Upper lobe of left lung (tissue), 6 donors: ENCODE measurements around the gene CA10. TPM values are rescaled to one million over a fixed set of nuclear protein-coding genes. Genes with fewer than 3 reads are reported as not detected.

ENCODE experiments used
- ATAC-seq, 2 donors: fragments of 200-7000 bp; cut with Tn5 transposase; one replicate each; pipeline ENCODE4 v1.9.1; 2022; ENCODE audit warnings: mild to moderate bottlenecking in 2 of 2, moderate library complexity in 2 of 2; ENCODE audit not compliant: low FRiP score in 2 of 2
- DNase-seq, 2 donors: peaks; one replicate each; pipeline ENCODE4 v3.0.0-alpha.2; 2019 to 2020
- H3K27ac ChIP-seq, 4 donors: fragments of 200-600 bp; sonication (generic); one replicate each; pipeline ENCODE4 v1.5.1; 2016 to 2019
- H3K27me3 ChIP-seq, 4 donors: fragments of 200-600 bp; sonication (generic); one replicate each; pipeline ENCODE4 v1.5.1; 2017 to 2019
- H3K36me3 ChIP-seq, 4 donors: fragments of 200-600 bp; sonication (generic); one replicate each; pipeline ENCODE4 v1.5.1; 2016 to 2019
- H3K4me1 ChIP-seq, 4 donors: fragments of 200-600 bp; sonication (generic); one replicate each; pipeline ENCODE4 v1.5.1; 2018 to 2019
- H3K4me3 ChIP-seq, 4 donors: fragments of 200-600 bp; sonication (generic); one replicate each; pipeline ENCODE4 v1.5.1; 2017 to 2019; ENCODE audit warnings: mild to moderate bottlenecking in 2 of 4, moderate library complexity in 1 of 4
- H3K9me3 ChIP-seq, 4 donors: fragments of 200-600 bp; sonication (generic); one replicate each; pipeline ENCODE4 v1.5.1; 2018 to 2019
- CTCF ChIP-seq, 6 experiments: fragments of 450-650 bp in 4 of 6; fragments of 200-600 bp in 2 of 6; sonication (generic) in 2 of 6; IDR thresholded peaks; one replicate each; pipeline ENCODE4 v1.5.1; 2016 to 2019; ENCODE audit warnings: antibody characterized with exemption in 6 of 6
- EP300 ChIP-seq, 4 donors: sonication (generic); formaldehyde crosslinking; IDR thresholded peaks; one replicate each; pipeline ENCODE4 v1.5.1; 2017; ENCODE audit warnings: antibody characterized with exemption in 4 of 4, control low read depth in 2 of 4
- POLR2A ChIP-seq, 4 donors: fragments of 450-650 bp; IDR thresholded peaks; one replicate each; pipeline ENCODE4 v1.5.1; 2016 to 2017; ENCODE audit warnings: antibody characterized with exemption in 4 of 4, mild to moderate bottlenecking in 2 of 4
- POLR2AphosphoS5 ChIP-seq, 2 donors: sonication (generic); formaldehyde crosslinking; IDR thresholded peaks; one replicate each; pipeline ENCODE4 v1.5.1; 2017; ENCODE audit warnings: antibody characterized with exemption in 2 of 2
- WGBS, 2 donors: methylation state at CpG; one replicate each; pipeline ENCODE4 v1.1.5; 2017 to 2018; 5-methylcytosine and 5-hydroxymethylcytosine counted together
- total RNA-seq, 6 donors: library from RNA; depleted of rRNA in 4 of 6; stranded (reverse); fragments of >200 nt in 4 of 6; gene quantifications; one replicate each; pipeline versions ENCODE4 v1.1.0 to v1.2.1, GENCODE V29; 2016 to 2021
- donor health status: DM: no; HTN: no; CAD: no; lungs with moderate emphysema.
- donor health status: DM: no; HTN: yes; CAD: no; lungs with severe emphysema.

CA10 gene
- total RNA-seq, 6 donors from 2014 or later = 0.10 TPM; not detected in 5

GRCh38 chr17:51702963-51703360, 455.6 kb downstream of the CA10 start:
- no peaks in the 10 kb centered on the region for H3K36me3 ChIP-seq
- DNase-seq (no peak), ATAC-seq (no peak)
- no peaks in the 10 kb centered on the region for H3K4me1 ChIP-seq
- no peak overlapping the region for H3K4me3 ChIP-seq
- H3K27me3 ChIP-seq = no peaks in the 10 kb centered on the region
- H3K27ac ChIP-seq = no peak overlapping the region
- TF ChIP-seq POLR2AphosphoS5 (IDR thresholded peaks at IDR 0.05) (no peak), EP300 (IDR thresholded peaks at IDR 0.05) (no peak), POLR2A (IDR thresholded peaks at IDR 0.05) (no peak), CTCF (IDR thresholded peaks at IDR 0.05) (no peak)
- H3K9me3 ChIP-seq = no peaks in the 10 kb centered on the region
- WGBS, 2 donors = 63 to 64% methylated on average over 3 of the region's 3 CpGs

- no peaks in the 10 kb centered on the region for H3K36me3 ChIP-seq
- H3K27me3 ChIP-seq = no peaks in the 10 kb centered on the region
- no peaks in the 10 kb centered on the region for H3K4me1 ChIP-seq
- ATAC-seq (no peak), DNase-seq (no peak)
- no peak overlapping the region for H3K27ac ChIP-seq
- no peak overlapping the region for H3K4me3 ChIP-seq
- no peaks in the 10 kb centered on the region for H3K9me3 ChIP-seq
- TF ChIP-seq EP300 (IDR thresholded peaks at IDR 0.05) (no peak), POLR2AphosphoS5 (IDR thresholded peaks at IDR 0.05) (no peak), CTCF (IDR thresholded peaks at IDR 0.05) (no peak), POLR2A (IDR thresholded peaks at IDR 0.05) (no peak)
- WGBS, 2 donors = 87% methylated on average over 2 of the region's 2 CpGs
These were observed 457.0 kb downstream of the CA10 start for GRCh38 chr17:51701501-51701900.

- H3K36me3 ChIP-seq = no peaks in the 10 kb centered on the region
- no peak for DNase-seq
- no peak overlapping the region for H3K27ac ChIP-seq
- TF ChIP-seq POLR2AphosphoS5 (IDR thresholded peaks at IDR 0.05) (no peak), EP300 (IDR thresholded peaks at IDR 0.05) (no peak), POLR2A (IDR thresholded peaks at IDR 0.05) (no peak), CTCF (IDR thresholded peaks at IDR 0.05) (no peak)
- no peak for ATAC-seq
- H3K4me3 ChIP-seq = no peak overlapping the region
- WGBS, 2 donors = 91 to 92% methylated on average over 15 to 17 of the region's 17 CpGs
- H3K9me3 ChIP-seq = peaks cover 0 to 3% (median 0%) of the 10 kb centered on the region in 4 donors
- H3K4me1 ChIP-seq = no peaks in the 10 kb centered on the region
- no peaks in the 10 kb centered on the region for H3K27me3 ChIP-seq
These were observed 458.3 kb downstream of the CA10 start for GRCh38 chr17:51700011-51700760.

GRCh38 chr17:51699303-51699702, 459.2 kb downstream of the CA10 start:
- WGBS, 2 donors = 83 to 84% methylated on average over 5 of the region's 5 CpGs
- H3K9me3 ChIP-seq = peaks cover 0 to 3% (median 0%) of the 10 kb centered on the region in 4 donors
- no peaks in the 10 kb centered on the region for H3K36me3 ChIP-seq
- no peaks in the 10 kb centered on the region for H3K4me1 ChIP-seq
- ATAC-seq (no peak), DNase-seq (no peak)
- H3K27ac ChIP-seq = no peak overlapping the region
- no peak overlapping the region for H3K4me3 ChIP-seq
- TF ChIP-seq CTCF (IDR thresholded peaks at IDR 0.05) (no peak), POLR2AphosphoS5 (IDR thresholded peaks at IDR 0.05) (no peak), EP300 (IDR thresholded peaks at IDR 0.05) (no peak)
- H3K27me3 ChIP-seq = no peaks in the 10 kb centered on the region

GRCh38 chr17:51692917-51693316, 465.6 kb downstream of the CA10 start:
- DNase-seq (no peak), ATAC-seq (no peak)
- Histone ChIP-seq H3K36me3 (no peaks in the 10 kb centered on the region), H3K4me1 (no peaks in the 10 kb centered on the region), H3K27ac (no peak overlapping the region), H3K4me3 (no peak overlapping the region), H3K27me3 (no peaks in the 10 kb centered on the region), H3K9me3 (peaks cover 0 to 6% (median 0%) of the 10 kb centered on the region in 4 donors)
- no peak for TF ChIP-seq CTCF (IDR thresholded peaks at IDR 0.05)
- WGBS, 2 donors = 52 to 68% methylated on average over 2 of the region's 2 CpGs
